Ramos (cell line): ENCODE results near the gene DMRTC2.

Source experiments
- in situ Hi-C: fragments of 300-500 bp; cut with MboI; formaldehyde crosslinking; loops from one replicate; pipeline ENCODE4 v1.14.3; 2022; ENCODE audit warnings: low sequenced_read_pairs; ENCODE audit not compliant: unreplicated experiment

Gene DMRTC2

DNA sequence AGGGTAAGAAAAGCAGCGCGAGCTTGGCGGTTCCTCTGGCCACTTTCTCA, at the start of gene DMRTC2:
TSS of gene DMRTC2 (plus strand) at position 42 of the 50 bp plus-strand sequence. CDS start 2,387 bp downstream, outside the sequence.
- in situ Hi-C loops: no loop called here

DNA sequence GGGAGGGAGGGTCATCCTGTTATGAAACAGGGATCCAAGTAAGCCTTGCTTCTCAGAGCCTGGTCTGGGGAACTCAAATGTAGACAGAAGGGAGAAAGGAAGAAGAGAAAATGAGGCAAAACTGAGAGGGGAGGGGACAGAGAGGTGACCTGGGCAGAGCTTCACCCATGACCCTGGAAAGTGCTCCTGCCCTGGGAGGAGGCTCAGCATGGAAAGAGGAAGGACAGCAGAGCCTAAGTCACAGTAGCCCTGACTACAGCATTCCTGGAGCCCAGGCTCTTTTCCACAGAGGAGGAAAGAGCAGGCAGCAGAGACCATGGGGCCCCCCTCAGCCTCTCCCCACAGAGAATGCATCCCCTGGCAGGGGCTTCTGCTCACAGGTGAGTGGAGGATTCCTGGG, 48.5 kb upstream of the DMRTC2 start, which contains the start of gene CEACAM3:
TSS of gene CEACAM3 (plus strand) at position 226 of the 400 bp plus-strand sequence. CDS start at position 317, 91 bp downstream.
- in situ Hi-C loops: no loop called here

DNA sequence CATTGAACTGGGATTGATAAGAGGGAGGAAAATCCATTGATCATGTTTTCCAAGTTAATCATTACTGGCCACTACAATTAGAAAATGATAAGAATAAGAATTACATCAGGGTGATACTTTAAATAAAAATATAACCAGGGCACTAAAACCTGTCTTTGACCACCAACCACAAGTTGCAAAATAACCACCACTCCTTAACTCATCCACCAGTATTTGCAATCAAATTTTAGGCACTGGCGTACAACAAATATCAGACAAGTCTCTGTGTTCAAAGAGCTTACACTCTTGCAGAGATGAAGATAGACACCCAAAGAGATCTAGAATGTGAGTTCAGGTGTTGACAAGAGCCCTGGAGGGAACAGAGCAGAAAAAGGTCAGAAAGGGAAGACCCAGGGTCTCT, 47.9 kb upstream of the DMRTC2 start:
- in situ Hi-C loops: no loop called here

DNA sequence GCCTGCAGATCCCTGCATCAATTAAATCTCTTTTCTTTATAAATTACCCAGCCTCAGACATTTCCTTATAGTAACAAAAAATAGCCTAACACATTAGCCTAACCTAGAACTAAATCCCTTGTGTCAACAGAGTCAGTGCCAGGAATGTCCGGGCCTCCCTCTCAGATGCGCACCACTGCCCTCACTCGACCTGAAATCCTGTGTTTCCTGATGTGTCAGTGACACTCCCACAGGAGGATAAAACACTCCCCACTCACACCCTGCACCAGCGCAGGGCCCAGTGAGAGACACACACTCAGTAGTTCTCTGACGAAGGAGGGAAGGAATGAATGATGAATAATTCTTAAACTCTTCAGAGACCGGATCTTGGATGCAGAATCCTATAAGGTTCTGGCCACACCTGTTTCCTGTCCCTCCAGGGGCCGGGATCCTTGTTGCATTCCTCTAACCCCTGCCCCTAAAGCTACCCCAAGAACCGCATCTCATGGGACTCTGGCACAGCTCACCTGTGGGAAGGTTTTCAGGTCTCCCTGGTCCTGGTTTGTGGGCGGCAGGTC, 45.3 kb upstream of the DMRTC2 start:
- in situ Hi-C loops: no loop called here

DNA sequence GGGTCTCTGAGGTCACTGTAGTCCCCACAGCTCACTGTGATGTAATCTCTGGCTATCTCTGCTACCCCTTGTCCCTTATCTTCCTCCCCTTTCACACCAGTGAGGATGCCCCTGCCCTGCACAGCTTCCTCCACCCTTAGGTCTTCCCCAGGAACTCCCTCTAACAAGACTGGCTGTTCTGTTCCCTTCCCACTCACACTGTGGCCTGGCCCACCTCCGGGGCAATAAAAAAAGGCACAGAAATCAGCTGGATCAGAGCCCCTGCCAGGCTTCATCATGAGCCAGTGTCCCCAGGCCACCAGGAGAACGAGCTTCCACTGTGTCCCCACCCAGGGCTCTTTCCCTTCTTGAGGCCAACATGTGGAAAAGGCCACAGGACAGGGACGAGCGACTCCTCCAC, 43.8 kb upstream of the DMRTC2 start:
- in situ Hi-C loops: no loop called here

DNA sequence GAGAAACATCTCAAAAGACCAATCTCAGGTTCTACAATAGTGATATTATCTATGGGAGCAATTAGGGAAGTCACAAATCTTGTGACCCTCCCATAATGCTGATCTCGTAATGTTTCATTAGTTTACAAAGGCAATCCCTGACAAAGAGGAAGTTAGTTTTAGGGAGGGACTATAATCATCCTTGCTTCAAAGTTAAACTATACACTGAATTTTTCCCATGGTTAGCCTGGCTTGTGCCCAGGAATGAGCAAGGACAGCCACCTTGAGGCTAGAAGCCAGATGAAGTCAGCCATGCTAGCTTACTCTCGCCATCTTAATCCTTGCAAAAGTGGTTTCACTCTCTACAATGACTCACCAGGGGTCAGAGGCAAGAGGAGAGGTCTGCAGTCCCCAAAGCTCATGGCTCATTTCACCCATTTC, 43.0 kb upstream of the DMRTC2 start:
- in situ Hi-C loops: no loop called here

DNA sequence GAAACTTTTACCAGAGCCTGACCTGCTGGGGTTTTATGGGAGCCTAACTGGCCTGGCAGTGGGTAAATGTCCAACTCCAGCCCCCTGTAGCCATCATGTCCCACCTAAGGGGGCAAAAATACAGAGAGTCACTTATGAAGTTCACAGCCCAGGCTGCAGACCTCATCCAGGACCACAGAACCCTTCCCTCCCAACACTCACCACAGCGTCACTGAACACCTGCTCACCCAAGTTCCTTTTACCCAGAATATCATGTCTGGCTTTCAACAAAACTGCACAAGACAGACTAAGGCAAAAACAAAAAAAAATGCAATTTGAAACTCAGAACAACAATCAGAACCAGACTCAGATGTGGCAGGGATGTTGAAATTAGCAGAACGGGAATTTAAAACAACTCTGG, 42.1 kb upstream of the DMRTC2 start:
- in situ Hi-C loops: no loop called here

DNA sequence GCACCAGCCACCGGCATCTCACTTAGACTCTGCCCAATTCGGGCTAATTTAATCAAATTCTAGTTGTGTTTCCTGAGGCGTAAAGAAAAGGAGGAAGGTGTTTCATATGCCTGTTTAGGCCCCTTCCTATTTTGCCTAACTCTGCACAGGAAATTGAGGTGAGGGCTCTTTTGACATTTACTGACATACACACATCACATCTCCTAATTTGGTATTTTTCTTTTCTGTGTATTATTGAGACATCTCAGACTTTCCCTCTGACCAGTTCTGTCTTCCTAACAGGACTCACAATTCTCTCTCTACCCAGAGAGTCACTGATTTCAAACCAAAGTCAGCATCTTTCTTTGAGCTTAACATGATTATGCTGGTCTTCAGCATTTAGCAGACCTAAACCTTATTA, 40.5 kb upstream of the DMRTC2 start:
- in situ Hi-C loops: no loop called here

DNA sequence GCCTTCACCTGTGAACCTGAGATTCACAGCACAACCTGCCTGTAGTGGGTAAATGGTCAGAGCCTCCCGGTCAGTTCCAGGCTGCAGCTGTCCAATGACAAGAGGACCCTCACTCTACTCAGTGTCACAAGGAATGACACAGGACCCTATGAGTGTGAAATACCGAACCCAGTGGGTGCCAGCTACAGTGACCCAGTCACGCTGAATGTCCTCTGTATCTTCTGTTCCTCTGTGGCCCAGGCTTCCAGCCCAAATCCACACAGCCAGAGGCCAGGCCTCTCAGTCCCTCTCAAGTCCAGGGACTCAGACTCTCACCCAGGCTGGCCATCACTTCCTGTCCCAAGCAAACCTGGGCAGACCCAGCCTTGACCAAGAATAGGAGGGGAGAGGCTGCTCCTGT, 37.7 kb upstream of the DMRTC2 start:
- in situ Hi-C loops: no loop called here

DNA sequence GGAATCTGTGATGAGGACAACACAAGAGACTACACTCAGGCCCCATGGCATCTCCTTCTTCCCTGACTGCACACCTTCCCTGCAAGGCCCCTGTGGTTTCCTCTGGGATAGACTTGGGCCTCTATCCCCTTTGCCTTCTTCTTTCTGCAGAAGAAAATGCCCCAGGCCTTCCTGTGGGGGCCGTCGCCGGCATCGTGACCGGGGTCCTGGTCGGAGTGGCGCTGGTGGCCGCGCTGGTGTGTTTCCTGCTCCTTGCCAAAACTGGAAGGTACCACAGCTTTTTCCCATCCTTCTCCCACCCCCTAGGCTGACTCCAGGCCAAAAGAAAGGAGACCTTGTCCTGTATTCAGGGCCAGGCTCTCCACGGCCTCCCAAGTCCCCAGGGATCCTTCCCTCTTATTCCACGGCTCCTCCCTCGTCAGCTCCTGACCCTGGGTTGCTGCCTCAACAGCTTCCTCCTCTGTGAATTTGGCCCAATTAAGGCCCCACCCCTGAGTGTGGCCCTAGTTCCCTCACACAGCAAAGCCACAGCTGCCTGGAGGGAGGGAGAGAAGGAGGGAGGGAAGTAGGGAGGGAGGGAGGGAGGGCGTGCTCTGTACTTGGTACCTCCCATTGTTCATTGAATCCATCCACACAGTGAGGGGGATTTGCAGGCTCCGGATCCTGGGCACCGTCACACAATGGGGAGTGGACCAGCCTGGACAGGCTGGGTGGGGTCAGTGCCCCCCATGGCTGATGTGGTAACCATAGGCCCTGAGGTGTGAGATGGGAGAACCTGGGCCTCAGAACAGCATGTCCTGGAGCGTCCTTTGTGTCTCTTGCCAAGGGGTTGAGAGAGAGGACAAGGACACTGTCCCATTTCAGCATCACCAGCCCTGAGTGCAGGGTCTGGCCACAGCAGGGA, 35.9 kb upstream of the DMRTC2 start:
- in situ Hi-C loops: no loop called here

DNA sequence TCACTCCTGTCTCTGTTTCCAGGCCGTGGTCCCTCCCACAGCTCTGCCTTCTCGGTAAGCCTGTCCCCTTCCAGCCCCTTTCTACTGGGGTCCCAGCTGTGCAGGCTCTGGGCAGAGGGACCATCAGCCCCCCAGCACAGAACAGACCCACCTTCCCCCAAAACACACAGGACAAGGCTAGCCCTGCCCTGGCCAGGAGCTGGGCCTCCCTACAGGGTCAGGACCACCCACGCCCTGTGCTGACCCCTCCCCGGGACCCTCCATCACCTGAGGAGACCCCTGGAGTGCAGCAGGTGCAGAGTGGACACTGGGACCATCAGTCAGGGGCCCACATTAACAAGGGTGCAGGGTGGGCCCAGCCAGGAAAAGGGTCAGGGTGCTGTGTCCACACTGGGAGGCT, 34.5 kb upstream of the DMRTC2 start:
- in situ Hi-C loops: no loop called here

DNA sequence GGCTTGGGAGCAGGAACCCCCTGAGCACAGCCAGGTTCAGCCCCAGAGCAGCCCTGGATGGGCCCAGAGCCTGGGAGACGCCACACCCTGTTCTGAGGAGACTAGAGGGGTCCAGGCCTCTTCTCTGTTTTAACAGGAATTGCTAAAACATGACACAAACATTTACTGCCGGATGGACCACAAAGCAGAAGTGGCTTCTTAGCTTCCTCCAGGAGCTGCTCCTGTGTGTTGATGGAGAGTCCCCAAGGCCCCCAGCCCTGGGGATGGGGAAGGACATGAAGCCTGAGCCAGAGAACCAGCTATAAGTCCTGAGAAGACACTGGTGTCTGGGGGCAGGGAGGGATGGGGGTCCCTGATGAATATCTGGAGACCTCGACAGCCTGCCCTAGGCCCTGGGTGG, 33.8 kb upstream of the DMRTC2 start:
- in situ Hi-C loops: no loop called here

DNA sequence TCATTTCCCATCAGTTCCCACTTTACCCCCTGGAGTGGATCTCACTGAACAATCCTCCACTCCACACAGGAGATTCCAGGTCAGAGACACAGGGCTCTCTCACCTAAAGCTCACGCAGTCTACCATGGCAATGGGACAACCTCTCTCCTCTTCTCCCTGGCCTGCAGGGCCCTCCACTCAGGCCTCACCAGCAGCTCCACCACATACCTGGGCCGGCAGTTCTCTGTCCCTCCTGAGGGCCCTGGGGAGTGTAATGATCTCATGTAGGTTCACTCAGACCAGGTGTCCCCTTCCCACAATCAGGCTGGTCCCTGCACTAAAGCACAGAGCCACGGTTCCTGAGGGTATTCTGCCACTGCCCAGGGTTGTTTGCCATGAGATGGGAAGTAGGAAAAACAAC, 32.9 kb upstream of the DMRTC2 start:
- in situ Hi-C loops: no loop called here

DNA sequence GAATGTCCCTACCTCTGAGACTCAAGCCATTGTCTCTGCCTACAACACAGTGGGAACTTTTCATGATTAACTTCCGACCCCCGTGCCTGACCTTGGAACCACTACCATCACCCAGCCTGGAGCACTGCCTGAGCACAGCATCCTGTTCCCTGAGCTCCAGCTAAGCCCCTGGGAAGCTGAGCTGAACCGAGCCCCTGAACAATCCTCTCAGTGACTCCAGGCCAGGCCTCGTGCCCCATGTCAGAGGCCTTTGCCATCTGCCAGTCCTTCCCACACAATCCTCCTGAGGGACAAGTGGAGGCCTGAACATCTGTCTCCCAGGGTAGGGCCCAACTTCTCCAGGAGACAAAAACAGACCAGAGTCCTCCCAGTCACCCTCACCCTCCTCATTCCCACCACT, 30.9 kb upstream of the DMRTC2 start:
- in situ Hi-C loops: no loop called here

DNA sequence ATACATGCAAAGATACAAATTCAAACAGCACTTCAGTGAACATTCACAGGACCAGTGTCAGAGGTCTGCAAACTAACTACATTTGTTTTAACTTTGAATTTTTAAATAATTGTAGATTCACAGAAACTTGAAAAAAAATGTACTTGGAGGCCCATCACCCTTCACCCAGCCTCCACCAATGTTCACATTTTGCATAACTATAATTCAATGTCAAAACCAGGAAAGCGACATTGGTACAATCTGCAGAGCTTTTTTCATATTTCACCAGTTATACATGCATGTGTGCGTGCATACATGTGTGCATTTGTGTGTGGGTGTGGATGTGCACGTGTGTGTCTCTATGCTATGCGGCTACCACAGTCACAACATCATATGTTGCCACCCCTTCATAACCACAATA, 29.5 kb upstream of the DMRTC2 start:
- in situ Hi-C loops: no loop called here

DNA sequence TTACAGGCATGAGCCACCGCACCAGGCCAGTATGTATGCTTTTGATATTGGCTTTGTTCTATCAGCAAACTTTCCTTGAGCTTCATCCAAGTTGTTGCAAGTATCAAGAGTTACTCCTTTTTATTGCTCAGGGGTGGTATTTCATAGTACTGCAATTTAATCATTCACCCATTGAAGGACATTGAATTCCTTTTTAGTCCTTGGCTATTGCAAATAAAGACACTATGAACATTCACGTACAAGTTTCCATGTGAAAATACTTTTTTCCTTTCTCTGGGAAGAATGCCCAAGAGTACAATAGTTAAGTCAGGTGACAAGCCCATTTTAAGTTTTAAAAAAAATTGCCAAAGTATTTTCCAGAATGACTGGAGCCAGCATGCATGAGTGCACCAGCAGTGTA, 28.1 kb upstream of the DMRTC2 start:
- in situ Hi-C loops: no loop called here

DNA sequence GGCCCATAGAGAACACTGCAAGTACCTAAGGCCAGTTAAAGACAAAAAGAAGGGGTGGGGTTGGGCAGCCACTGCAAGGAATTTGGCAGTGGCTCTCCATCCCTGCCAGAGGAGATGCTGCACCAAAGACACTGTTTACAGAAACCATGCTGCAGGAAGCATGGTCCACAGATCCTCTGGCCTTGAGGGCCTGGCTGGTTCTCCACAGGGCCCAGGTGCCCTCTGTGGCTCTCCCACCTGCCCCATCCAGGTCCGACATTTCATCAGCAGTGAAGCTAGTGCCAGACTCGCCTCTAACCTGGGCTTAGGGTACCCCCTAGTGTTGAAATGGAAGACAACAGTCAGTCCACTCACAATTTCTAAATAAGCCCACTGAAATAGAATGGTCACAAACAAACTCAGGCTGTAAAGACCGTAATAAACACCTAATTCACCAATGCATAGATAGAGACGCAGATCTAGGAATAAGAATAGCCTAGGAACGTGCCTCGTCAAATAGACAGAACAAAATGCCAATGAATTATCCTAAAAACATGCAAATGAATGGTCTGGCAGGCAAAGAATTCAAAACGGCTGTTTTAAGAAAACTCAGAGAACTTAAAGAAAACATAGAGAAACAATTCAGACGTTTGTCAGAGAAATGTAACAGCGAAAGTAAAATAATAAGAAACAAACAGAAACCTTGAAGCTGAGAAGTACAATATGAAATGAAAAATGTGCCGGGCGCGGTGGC, 23.7 kb upstream of the DMRTC2 start:
- in situ Hi-C loops: no loop called here

DNA sequence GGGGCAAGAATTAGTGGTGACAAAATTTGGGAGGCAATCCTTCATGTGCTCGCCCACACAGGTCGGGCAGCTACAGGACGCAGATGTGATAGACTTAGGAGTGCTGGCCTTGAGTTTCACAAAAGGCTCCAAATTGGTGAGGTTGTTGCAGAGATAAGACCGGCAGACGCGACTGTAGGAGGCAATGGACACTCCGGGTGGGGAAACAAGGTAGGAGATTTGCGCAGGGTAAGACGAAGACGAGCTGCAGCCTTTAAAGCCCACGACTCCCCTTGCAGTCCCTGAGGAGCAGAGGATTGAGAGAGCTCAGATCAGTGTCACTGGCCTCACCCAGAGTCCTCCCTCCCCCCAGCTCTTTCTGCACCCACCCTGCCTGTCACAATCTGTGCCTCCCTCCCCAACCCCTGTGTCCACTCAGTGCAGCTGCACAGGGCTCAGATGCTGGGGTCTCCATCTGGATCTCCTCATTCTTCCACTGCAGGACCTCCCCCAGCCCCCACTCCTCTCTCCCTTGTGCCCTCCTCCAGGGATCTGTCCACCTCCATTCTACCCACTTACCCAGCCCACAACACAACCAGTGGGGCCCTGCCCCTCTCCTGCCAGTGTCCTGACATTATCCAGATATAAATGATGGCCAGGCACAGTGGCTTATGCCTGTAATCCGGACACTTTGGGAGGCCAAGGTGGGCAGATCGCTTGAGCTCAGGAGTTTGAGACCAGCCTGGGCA, 6.7 kb upstream of the DMRTC2 start:
- in situ Hi-C loops: no loop called here

DNA sequence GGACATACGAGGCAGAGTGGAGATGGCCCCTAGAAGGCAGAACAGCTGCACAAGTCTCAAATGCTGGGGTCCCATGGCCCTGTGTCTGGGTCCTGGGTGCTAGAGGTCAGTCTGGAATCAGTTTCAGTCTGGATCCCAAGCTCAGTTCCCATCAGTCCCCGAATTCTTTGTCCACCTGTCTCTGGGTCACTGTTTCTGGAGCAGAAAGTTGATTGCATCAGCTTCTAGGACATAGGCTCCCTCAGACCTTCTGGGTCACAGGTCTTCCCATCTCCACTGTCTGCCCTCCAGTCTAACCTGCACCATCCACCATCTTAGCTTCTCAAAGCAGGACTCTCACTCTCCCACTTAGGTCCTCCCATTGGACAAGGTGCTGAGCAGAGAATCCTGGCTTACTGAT, 5.6 kb upstream of the DMRTC2 start:
- in situ Hi-C loops: no loop called here

DNA sequence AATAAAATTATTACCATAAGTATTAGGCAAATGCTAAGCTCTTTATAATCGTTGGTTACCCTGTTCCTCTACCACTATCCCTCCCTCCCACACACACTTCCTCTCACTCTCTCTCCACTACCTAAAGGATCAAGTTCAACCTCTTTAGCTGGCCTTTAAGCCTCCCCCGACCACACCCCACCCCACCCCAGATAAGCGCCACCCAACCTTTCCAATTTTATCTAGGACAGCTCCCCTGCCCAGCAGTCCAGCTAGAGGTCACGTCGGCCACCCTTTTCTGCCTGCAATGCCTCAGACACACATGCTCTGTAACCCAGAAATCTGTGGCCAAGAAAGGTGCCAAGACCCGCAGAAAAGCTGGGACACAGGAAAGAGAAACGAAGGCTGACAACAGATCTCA, 1.5 kb upstream of the DMRTC2 start:
- in situ Hi-C loops: no loop called here

DNA sequence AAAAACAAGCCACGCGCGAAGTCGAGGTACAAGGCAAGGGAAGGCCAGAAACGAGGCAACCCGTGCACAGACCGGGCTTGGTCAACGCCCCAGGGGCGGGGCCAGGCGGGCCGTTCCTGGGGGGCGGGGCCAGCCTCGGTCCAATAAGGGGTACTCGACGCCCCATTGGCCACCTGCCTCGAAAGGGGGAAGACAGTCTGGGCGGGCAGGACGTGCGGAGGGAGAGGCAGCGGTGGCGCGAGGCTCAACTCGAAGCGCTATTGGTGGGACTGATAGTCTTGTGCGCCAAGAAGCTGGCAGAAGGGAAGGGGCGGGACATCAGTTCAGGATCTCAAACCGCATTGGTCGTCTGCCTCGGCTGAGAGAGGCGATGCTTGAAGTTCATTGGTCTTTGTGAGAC, 241 bp upstream of the DMRTC2 start, which contains the start of gene LYPD4:
TSS of gene LYPD4 (minus strand) at position 83 of the 400 bp plus-strand sequence. CDS start 5,398 bp downstream, outside the sequence.
- in situ Hi-C loops: no loop called here
